Activated T-helper 1 cell treated with Interleukin-2 at 50 U/mL for 16 hours (primary cell): ENCODE data around the gene KCNN3.

ENCODE experiments used
- DNase-seq: peaks from one replicate; pipeline ENCODE4 v3.0.0-alpha.2; 2020; ENCODE audit warnings: low read depth

The KCNN3 gene

DNA sequence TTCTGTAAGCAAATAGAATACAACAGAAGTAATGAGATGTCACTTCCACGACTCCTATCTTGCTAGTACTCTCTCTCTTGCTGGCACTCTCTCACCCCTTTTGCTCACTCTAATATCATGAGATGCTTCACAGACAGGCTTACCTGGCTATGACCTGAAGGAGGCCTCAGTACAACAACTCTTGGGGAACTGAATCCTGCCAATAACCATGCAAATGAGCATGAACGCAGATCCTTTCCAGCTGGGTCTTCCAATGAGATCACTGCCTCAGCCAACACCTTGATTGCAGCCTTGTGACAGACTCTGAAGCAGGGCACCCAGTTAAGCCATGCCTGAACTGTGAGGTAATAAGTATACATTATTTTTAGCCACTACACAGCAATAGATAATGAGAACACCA is 209.0 kb downstream of the KCNN3 start:
- no peak for DNase-seq

GRCh38 chr1:154659823-154660592 is 210.1 kb downstream of the KCNN3 start:
- no peak for DNase-seq

- DNase-seq = no peak
Measured at GRCh38 chr1:154657556-154657955, 212.5 kb downstream of the KCNN3 start.

DNA sequence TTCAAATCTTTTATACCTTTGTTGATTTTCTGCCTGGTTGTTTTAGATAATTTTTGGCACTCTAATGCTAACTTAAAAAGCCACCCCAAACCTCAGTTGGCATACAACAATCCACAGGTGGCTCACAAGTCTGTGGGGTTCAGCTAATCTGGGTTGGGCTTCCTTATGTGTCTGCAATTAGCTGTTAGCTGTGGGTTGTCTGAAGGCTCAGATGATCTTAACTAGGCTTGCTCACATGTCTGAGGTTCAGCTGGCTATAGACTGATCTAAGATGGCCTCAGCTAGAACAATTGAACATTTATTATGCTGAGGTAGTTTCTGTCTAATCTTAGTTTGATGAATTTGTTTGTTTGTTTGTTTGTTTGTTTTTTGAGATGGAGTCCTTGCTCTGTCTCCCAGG is 217.2 kb downstream of the KCNN3 start:
- DNase-seq = no peak
